NCI-H1105 treated with DMSO at 0.1 percent for 48 hours (cell line): ENCODE data around the gene SEMA5A.

Source experiments
- DNase-seq: peaks from one replicate; lab custom pipeline; 2025; lab: John Stamatoyannopoulos, UW

The SEMA5A gene

GRCh38 chr5:9278921-9279603 lies 266.8 kb downstream of the SEMA5A start:
- DNase-seq = no peak

DNA sequence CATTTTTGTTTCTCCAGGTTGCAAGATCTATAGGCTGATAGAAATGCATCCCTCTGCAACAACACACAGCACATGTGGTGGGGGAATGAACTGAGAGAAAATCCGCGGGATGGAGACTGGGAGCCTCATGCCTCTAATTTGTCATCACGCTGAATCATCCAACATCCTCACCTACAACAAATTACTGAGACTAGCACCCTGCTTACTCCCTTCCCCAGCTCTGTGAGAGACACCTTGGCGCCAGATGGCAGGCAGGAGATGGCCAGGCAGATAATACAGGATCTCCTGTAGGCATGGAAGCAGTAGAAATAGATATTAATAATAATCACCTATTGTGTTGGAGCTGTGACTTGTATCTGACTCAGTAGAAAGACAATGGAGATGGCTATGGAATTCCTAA lies 276.9 kb downstream of the SEMA5A start:
- DNase-seq = no peak

GRCh38 chr5:9268226-9268625 lies 277.6 kb downstream of the SEMA5A start:
- DNase-seq = no peak

DNA sequence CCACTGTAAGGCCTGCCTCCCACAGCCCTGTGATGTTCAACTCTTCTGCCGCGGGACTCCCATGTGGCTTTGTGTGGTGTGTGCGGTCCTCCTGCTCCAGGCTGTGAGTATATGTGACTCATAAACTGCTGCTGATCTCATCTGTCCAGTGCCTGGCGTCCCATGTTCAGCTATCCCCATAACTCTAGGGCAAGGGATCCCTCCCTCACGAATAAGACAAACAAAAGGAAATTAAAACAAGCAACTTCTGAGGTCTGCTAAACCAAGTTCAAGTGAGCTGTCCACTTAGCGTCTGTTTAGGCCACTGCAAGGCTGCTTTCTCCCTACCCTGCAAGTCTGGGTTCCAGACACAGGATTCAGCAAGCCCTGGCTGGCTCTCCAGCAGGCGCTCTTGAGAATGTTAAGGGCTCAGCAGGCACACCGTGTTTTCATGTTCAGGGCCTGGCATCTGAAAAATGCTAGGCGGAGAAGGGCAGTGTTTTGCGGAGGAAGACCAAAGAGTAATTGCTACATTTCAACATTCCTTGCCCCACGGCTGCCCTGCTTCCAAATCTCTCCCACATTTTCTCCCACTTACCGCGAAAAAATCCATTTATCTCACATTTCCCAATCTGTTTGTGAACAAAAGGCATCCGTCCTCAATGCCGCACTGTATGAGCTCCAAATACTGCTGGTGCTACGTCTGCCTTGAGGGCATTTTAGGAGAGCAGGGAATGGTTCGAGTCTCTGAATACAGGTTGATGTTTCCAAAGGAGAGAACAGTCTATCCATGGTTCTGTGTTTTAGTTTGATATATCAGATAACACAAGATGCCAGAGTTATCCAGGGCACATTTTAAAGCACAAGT lies 280.2 kb downstream of the SEMA5A start:
- no peak for DNase-seq

DNA sequence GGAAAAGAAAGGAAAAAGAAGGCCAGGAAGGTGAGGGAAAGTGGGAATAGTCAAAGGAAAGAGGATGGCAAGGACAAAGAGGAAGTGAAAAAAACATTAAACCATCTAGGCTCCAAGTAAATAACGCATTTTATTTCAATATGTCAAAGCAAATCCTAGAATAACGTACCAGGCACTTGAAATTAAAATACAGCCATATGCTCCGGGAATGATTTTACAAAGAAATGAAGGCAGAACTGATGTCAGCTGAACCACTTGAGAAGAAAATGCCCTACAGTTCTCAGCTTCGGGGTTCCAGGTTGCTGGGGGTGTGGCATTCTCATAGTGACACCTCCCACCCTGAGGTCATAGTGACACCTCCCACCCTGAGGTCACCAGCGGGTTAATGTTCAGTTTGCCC lies 281.6 kb downstream of the SEMA5A start:
- DNase-seq = no peak

DNA sequence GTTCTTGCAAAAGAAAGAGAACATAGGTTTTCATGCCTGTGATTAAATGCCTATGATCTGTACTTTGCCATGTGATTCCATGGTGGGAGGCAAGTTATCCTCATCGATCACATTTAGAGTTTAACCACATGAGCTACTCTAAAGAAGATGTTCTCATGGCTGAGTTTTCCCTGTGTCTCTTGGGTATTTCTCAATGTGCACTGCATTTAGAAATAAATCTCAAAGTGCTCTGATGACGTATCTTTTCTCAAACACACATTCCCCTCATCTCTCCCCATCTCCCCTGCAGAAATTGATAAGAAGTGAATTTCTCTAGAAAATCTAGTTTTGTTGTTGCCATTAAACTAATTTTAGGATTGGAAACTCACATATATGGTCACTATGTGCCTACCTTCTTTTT lies 282.2 kb downstream of the SEMA5A start:
- no peak for DNase-seq

DNA sequence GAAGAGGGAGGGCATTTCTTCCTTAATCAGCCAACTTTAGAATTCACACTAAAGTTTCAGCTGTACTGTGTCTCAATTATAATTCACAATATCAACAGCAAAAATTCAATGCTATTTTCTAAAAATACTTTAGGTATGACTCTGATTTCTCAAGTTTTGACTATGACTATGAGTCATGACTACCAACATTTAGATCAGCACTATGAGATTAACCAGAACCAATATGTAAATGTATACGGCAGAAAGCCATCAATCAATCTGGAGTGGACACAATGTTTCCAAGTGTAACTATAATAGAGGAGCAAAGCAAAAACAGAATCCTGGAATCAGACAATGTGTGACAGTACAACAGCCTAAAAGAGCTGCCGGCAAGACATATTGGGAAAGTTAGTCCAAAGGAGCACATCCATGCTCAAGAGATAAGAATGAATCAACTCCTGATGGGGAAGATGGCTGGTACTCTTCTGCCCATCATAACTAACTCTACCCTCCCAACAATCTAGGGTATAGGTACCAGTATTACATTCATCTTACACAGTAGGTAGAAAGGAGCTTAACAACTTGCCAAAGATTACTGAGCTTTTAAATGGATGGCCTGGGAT lies 294.4 kb downstream of the SEMA5A start:
- no peak for DNase-seq

DNA sequence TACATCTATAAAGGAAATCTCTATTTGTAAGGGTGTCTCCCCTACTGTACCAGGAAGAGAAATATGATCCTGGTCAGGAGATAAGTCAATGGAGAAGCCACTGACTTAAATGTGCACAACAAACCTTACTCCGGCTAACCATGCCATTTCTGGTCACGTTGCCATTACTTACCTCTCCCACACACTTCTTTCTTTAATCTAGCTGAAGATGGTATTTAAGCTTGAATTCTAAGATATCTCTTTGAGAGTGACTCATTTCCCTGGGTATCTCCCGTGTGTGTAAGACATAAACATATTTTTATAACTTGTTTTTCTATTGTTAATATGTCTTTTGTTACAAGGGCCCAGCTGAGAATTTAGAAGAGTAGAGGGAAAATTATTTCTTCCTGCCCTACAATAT lies 296.6 kb downstream of the SEMA5A start:
- no peak for DNase-seq

DNA sequence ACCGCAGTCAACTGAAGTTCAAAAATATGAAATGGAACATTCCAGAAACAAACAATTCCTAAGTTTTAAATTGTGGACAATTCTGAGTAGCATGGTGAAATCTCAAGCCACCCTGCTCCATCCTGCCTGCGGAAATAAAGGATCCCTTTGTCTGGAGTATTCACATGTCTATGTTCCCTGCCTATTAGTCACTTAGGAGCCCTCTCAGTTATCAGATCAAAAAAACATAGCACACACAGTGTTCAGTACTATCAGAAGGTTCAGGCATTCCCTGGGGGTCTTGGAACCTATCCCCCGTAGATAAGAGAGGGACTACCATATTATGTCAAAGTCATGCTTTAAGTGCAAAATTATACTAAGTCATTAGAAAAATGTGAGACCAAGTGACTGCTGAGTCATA lies 300.8 kb downstream of the SEMA5A start:
- no peak for DNase-seq

DNA sequence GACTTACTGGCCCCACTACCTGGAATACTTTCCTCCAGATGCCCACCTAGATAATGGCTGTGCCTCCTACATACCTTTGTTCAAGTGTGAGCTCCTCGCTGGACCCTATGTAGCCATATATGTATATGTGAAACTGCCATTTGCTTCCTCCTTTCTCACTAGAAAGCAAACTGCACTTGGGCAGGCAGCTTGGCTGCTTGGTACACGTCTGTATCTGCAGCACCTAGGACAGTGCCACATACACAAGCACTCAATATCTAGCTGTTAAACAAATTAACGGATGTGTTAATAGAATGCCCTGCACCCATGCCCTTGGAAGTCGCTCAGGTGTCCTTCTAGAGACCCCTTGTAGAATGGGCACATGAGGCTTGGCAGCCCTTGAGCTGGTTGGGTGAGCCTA lies 301.5 kb downstream of the SEMA5A start:
- no peak for DNase-seq

GRCh38 chr5:9241479-9242305 lies 304.2 kb downstream of the SEMA5A start:
- peak; percentile 33 for DNase-seq

GRCh38 chr5:9240431-9240830 lies 305.4 kb downstream of the SEMA5A start:
- DNase-seq = no peak

GRCh38 chr5:9239626-9240025 lies 306.2 kb downstream of the SEMA5A start:
- no peak for DNase-seq

- no peak for DNase-seq
Measured at GRCh38 chr5:9239071-9239470, 306.8 kb downstream of the SEMA5A start.

DNA sequence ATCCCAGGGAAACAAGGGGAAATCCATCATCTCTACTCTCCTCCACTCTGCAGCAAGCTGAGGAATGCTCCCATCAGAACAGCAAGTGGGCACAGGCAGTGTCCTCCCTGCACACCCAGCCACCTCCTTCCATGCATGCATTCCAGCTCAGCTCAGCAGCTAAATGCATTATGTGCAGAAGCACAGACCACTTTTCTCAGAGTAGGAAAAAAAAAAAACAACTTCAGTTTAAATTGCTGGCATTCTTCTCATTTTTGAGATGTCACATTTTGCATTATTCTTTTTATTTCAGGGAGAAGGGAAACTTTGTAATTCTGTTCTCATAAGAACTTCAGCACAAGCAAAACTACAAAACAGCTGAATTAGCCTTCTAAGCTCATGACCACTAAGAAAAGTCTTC lies 312.2 kb downstream of the SEMA5A start:
- DNase-seq = no peak

GRCh38 chr5:9233035-9233434 lies 312.8 kb downstream of the SEMA5A start:
- DNase-seq = no peak

DNA sequence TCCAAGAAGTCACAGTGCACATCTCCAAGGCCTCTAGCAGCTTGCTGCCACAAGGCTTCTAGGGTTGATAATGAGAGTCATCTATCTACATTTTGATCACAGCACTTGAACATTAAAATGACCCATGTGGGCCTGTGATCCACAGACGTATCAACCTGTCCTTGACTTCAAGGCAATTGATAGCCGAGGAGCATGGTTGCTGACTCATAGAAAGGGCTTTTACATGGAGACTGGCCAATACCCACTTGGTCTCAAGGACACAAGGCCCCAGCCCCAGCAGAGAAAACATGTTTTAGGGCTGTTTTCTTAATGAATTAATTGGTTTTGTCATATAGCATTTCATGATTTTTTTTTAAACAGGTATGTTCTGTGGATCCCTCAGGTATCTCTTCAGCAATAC lies 314.0 kb downstream of the SEMA5A start:
- DNase-seq = no peak

GRCh38 chr5:9230355-9230754 lies 315.5 kb downstream of the SEMA5A start:
- DNase-seq = no peak

DNA sequence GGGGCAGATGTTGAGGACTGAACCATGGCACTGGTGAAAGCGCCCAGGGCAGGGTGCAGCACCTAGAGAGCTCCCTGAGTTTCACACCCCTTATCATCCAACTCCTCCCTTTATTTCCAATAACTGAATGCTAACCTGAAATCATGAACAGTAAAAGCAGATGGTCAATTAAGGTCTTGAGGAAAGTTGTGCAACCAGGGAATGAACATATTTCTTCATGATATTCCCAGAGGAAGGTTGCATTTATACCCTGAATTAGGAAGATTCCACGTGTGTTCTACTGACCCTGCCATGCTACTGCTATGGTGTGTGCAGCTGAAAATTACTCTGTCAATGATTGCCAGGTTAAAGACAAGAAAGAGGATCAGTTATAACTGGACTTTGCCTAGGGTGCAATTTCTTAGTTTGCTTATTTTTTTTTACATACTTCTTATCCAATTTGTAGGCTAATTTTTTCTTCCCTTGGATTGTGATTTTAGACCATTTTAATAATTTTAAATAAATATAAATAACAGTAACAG lies 319.8 kb downstream of the SEMA5A start:
- no peak for DNase-seq

- no peak for DNase-seq
Measured at GRCh38 chr5:9222054-9222976, 323.6 kb downstream of the SEMA5A start.

DNA sequence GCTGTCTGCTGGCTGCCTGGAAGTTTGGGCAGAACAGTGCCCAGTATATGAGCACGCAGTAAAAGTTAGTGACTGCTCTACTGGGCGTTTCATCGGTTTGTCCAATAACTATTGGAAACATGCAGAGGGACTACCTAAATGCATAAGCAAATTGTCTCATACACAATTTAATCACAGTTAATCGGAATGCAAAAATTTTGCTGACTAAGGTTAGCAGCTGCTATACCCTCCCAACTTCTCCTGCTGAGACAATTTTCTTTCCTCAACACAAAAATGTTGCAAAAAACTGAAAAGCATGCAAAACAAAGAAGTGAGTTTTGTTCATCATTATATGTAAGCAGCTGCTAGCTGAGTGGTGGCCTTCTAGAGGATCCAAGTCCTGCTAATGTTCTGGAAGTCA lies 327.5 kb downstream of the SEMA5A start:
- DNase-seq = no peak
